SK-N-SH treated with all-trans-retinoic acid at 6 μM for 48 hours (cell line): ENCODE data around the gene LBHD2.

ENCODE experiments used
- ATAC-seq: fragments of 200-7000 bp; cut with Tn5 transposase; 3 replicates; pipeline ENCODE4 v1.9.1; 2020; ENCODE audit warnings: mild to moderate bottlenecking, moderate library complexity
- ARNTL ChIP-seq: fragments of 450-650 bp; formaldehyde crosslinking; IDR thresholded peaks from 2 replicates; pipeline ENCODE4 v1.5.0; 2020; ENCODE audit warnings: low read depth, mild to moderate bottlenecking, moderate library complexity, borderline replicate concordance
- CSDC2 ChIP-seq: fragments of 250-450 bp; sonication (Bioruptor Pico); IDR thresholded peaks from 2 replicates; pipeline ENCODE4 v1.5.0; 2020; ENCODE audit warnings: mild to moderate bottlenecking, moderate library complexity
- ESRRG ChIP-seq: fragments of 250-450 bp; sonication (Bioruptor Pico); IDR thresholded peaks from 2 replicates; pipeline ENCODE4 v1.6.1; 2021; ENCODE audit warnings: mild to moderate bottlenecking
- GLIS3 ChIP-seq: fragments of 250-450 bp; sonication (Bioruptor Pico); IDR thresholded peaks from 2 replicates; pipeline ENCODE4 v1.5.0; 2020; ENCODE audit warnings: mild to moderate bottlenecking, moderate library complexity
- ISL1 ChIP-seq: fragments of 250-450 bp; sonication (Bioruptor Pico); IDR thresholded peaks from 2 replicates; pipeline ENCODE4 v2.1.2; 2022; ENCODE audit warnings: mild to moderate bottlenecking, moderate library complexity
- PPARA ChIP-seq: fragments of 250-450 bp; sonication (Bioruptor Pico); IDR thresholded peaks from 2 replicates; pipeline ENCODE4 v1.5.0; 2020; ENCODE audit warnings: mild to moderate bottlenecking, borderline replicate concordance
- RARB ChIP-seq: fragments of 250-450 bp; sonication (Bioruptor Pico); IDR thresholded peaks from 2 replicates; pipeline ENCODE4 v1.8.0; 2021; ENCODE audit warnings: mild to moderate bottlenecking, moderate library complexity
- SNAI2 ChIP-seq: fragments of 250-450 bp; sonication (Bioruptor Pico); IDR thresholded peaks from 2 replicates; pipeline ENCODE4 v1.5.0; 2020; ENCODE audit warnings: mild to moderate bottlenecking, moderate library complexity
- TCF4 ChIP-seq: fragments of 250-450 bp; sonication (Bioruptor Pico); IDR thresholded peaks from 2 replicates; pipeline ENCODE4 v1.8.0; 2021; ENCODE audit warnings: mild to moderate bottlenecking, moderate library complexity, borderline replicate concordance
- TOX ChIP-seq: fragments of 250-450 bp; sonication (Bioruptor Pico); IDR thresholded peaks from 2 replicates; pipeline ENCODE4 v1.8.0; 2021; ENCODE audit warnings: mild to moderate bottlenecking, moderate library complexity, borderline replicate concordance
- ZC3H10 ChIP-seq: fragments of 250-450 bp; sonication (Bioruptor Pico); IDR thresholded peaks from 2 replicates; pipeline ENCODE4 v1.5.1; 2021; ENCODE audit warnings: mild to moderate bottlenecking, moderate library complexity
- ZFP3 ChIP-seq: fragments of 250-450 bp; sonication (Bioruptor Pico); IDR thresholded peaks from 2 replicates; pipeline ENCODE4 v1.5.0; 2020; ENCODE audit warnings: mild to moderate bottlenecking, moderate library complexity
- ZFP30 ChIP-seq: fragments of 450-650 bp; formaldehyde crosslinking; IDR thresholded peaks from 2 replicates; pipeline ENCODE4 v1.5.0; 2022; ENCODE audit warnings: mild to moderate bottlenecking, moderate library complexity
- ZNF565 ChIP-seq: fragments of 450-650 bp; formaldehyde crosslinking; conservative IDR thresholded peaks from 2 replicates; pipeline ENCODE4 v1.5.0; 2020; ENCODE audit warnings: low read depth, mild to moderate bottlenecking, moderate library complexity
- ZNF8 ChIP-seq: fragments of 450-650 bp; formaldehyde crosslinking; IDR thresholded peaks from 2 replicates; pipeline ENCODE4 v1.5.0; 2020; ENCODE audit warnings: mild to moderate bottlenecking, moderate library complexity
- TF ChIP-seq, protein P1 (sequence below): fragments of 250-450 bp; sonication (Bioruptor Pico); IDR thresholded peaks from 2 replicates; pipeline ENCODE4 v1.5.0; 2020; ENCODE audit warnings: mild to moderate bottlenecking, moderate library complexity
- TF ChIP-seq, protein P2 (sequence below): fragments of 250-450 bp; sonication (Bioruptor Pico); IDR thresholded peaks from 2 replicates; pipeline ENCODE4 v1.8.0; 2020; ENCODE audit warnings: mild to moderate bottlenecking, moderate library complexity, borderline replicate concordance
- TF ChIP-seq, protein P3 (sequence below): fragments of 250-450 bp; sonication (Bioruptor Pico); IDR thresholded peaks from 2 replicates; pipeline ENCODE4 v1.5.1; 2020; ENCODE audit warnings: low read depth, mild to moderate bottlenecking, moderate library complexity
- TF ChIP-seq, protein P4 (sequence below): fragments of 250-450 bp; sonication (Bioruptor Pico); IDR thresholded peaks from 2 replicates; pipeline ENCODE4 v1.5.1; 2021; ENCODE audit warnings: mild to moderate bottlenecking, moderate library complexity
- TF ChIP-seq, protein P5 (sequence below): fragments of 250-450 bp; sonication (Bioruptor Pico); IDR thresholded peaks from 2 replicates; pipeline ENCODE4 v1.8.0; 2021; ENCODE audit warnings: low read depth, mild to moderate bottlenecking, moderate library complexity, borderline replicate concordance

Gene LBHD2

DNA sequence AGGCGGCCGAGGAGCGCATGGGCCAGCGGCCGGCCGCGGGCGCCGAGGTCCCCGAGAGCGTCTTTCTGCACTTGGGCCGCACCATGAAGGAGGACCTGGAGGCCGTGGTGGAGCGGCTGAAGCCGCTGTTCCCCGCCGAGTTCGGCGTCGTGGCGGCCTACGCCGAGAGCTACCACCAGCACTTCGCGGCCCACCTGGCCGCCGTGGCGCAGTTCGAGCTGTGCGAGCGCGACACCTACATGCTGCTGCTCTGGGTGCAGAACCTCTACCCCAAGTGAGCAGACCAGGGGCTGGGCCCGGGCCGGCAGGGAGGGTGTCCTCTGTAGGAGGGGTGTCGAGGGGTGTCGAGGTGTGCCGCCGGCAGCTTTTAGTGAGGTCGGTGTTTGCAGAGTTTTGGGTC, 43.3 kb downstream of the LBHD2 start:
- ATAC-seq, result no peak
- no peak for TF ChIP-seq CSDC2
- no peak for TF ChIP-seq ESRRG (CRISPR knock-in tag)
- TF ChIP-seq, protein P1, sequence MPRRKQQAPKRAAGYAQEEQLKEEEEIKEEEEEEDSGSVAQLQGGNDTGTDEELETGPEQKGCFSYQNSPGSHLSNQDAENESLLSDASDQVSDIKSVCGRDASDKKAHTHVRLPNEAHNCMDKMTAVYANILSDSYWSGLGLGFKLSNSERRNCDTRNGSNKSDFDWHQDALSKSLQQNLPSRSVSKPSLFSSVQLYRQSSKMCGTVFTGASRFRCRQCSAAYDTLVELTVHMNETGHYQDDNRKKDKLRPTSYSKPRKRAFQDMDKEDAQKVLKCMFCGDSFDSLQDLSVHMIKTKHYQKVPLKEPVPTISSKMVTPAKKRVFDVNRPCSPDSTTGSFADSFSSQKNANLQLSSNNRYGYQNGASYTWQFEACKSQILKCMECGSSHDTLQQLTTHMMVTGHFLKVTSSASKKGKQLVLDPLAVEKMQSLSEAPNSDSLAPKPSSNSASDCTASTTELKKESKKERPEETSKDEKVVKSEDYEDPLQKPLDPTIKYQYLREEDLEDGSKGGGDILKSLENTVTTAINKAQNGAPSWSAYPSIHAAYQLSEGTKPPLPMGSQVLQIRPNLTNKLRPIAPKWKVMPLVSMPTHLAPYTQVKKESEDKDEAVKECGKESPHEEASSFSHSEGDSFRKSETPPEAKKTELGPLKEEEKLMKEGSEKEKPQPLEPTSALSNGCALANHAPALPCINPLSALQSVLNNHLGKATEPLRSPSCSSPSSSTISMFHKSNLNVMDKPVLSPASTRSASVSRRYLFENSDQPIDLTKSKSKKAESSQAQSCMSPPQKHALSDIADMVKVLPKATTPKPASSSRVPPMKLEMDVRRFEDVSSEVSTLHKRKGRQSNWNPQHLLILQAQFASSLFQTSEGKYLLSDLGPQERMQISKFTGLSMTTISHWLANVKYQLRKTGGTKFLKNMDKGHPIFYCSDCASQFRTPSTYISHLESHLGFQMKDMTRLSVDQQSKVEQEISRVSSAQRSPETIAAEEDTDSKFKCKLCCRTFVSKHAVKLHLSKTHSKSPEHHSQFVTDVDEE (CRISPR knock-in tag), result no peak
- TF ChIP-seq, protein P2, sequence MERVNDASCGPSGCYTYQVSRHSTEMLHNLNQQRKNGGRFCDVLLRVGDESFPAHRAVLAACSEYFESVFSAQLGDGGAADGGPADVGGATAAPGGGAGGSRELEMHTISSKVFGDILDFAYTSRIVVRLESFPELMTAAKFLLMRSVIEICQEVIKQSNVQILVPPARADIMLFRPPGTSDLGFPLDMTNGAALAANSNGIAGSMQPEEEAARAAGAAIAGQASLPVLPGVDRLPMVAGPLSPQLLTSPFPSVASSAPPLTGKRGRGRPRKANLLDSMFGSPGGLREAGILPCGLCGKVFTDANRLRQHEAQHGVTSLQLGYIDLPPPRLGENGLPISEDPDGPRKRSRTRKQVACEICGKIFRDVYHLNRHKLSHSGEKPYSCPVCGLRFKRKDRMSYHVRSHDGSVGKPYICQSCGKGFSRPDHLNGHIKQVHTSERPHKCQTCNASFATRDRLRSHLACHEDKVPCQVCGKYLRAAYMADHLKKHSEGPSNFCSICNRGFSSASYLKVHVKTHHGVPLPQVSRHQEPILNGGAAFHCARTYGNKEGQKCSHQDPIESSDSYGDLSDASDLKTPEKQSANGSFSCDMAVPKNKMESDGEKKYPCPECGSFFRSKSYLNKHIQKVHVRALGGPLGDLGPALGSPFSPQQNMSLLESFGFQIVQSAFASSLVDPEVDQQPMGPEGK (CRISPR knock-in tag), result no peak
- TF ChIP-seq ISL1 (CRISPR knock-in tag), result no peak

DNA sequence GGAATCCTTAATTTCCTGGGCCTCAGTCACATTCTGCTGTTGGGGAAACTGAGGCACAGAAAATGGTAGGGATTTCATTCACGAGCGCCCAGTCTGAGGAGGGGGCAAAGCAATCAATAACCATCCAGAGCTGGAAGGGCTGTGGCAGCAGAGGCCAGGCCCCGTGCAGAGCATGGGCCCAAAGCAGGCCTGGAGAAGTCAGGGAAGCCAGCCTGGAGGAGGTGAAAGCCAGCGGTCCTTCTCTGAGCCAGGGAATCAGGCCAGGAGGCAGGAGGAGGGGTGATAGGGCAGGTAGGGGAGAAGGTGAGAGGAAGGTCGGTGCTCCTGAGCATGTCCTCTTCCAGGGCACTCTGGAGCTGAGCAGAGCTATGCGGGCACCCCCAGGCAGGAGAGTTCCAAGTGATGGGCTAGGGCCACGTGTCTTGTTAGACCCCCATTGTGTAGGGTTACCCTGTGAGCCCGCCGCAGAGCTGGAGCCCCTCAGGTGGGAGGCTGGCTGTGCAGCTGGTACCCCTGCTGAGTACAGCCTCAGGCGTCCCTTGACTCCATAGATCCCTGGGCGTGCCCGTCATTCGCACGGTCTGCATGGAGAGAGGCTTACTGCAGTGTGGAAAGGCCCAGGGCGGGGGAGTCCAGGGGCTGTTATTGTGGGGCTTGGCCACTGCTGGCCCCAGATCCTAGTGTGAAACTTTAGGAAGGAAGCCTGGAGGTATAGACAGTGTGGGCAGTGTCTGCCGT, 44.0 kb downstream of the LBHD2 start:
- TF ChIP-seq SNAI2 (CRISPR knock-in tag), result no peak
- no peak for TF ChIP-seq ESRRG (CRISPR knock-in tag)
- TF ChIP-seq ZC3H10, result no peak
- TF ChIP-seq ARNTL (CRISPR knock-in tag), result no peak
- TF ChIP-seq TOX (CRISPR knock-in tag), result no peak
- TF ChIP-seq RARB (CRISPR knock-in tag), result no peak
- TF ChIP-seq ZFP30 (CRISPR knock-in tag), result no peak
- no peak for TF ChIP-seq PPARA (CRISPR knock-in tag)
- ATAC-seq, result peak; percentile 1; the same call in 1 of the 3 replicates

DNA sequence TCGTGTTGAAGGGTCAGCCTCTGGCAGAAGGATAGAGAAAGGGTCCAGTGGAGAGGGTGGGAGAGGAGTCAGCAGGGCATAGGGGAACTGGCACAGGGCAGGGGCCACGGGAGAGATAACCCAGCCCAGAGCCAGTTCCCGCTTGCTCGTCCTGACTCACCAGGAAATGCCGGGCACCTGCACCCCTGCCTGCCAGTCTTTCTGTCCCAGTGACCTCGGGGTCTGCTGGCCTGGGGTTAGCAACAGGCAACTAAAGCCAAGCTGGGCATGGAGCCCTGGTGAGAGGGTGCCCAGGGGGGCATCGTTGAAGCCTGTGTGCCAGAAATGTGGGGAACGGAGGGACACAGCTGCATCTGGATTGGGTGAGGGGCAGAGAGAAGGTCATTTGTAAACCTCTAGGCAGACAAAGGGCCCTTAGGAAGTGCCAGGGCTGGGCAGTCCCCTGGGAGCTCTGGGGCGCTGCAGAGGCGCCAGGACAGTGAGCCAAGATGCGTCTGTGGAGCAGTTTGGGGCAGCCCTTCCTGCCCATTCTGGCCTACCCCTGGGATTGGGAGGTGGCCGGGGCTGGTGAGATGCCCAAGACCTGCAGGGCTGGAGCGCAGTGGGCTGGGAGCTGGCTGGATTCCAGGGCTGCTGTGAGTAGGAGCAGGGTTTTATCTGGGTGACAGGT, 44.8 kb downstream of the LBHD2 start:
- TF ChIP-seq, protein P3, sequence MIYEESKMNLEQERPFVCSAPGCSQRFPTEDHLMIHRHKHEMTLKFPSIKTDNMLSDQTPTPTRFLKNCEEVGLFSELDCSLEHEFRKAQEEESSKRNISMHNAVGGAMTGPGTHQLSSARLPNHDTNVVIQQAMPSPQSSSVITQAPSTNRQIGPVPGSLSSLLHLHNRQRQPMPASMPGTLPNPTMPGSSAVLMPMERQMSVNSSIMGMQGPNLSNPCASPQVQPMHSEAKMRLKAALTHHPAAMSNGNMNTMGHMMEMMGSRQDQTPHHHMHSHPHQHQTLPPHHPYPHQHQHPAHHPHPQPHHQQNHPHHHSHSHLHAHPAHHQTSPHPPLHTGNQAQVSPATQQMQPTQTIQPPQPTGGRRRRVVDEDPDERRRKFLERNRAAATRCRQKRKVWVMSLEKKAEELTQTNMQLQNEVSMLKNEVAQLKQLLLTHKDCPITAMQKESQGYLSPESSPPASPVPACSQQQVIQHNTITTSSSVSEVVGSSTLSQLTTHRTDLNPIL (CRISPR knock-in tag), result no peak
- TF ChIP-seq ESRRG (CRISPR knock-in tag) (no peak), RARB (CRISPR knock-in tag) (no peak), ZFP3 (CRISPR knock-in tag) (no peak), ZNF8 (no peak), ARNTL (CRISPR knock-in tag) (no peak), GLIS3 (CRISPR knock-in tag) (no peak), PPARA (CRISPR knock-in tag) (no peak), SNAI2 (CRISPR knock-in tag) (no peak), TCF4 (CRISPR knock-in tag) (no peak), ZC3H10 (no peak), ZNF565 (CRISPR knock-in tag) (no peak), ZFP30 (CRISPR knock-in tag) (no peak)
- TF ChIP-seq, protein P4, sequence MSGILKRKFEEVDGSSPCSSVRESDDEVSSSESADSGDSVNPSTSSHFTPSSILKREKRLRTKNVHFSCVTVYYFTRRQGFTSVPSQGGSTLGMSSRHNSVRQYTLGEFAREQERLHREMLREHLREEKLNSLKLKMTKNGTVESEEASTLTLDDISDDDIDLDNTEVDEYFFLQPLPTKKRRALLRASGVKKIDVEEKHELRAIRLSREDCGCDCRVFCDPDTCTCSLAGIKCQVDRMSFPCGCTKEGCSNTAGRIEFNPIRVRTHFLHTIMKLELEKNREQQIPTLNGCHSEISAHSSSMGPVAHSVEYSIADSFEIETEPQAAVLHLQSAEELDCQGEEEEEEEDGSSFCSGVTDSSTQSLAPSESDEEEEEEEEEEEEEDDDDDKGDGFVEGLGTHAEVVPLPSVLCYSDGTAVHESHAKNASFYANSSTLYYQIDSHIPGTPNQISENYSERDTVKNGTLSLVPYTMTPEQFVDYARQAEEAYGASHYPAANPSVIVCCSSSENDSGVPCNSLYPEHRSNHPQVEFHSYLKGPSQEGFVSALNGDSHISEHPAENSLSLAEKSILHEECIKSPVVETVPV (CRISPR knock-in tag), result no peak
- TF ChIP-seq, protein P2 (CRISPR knock-in tag), result no peak
- TF ChIP-seq, protein P5, sequence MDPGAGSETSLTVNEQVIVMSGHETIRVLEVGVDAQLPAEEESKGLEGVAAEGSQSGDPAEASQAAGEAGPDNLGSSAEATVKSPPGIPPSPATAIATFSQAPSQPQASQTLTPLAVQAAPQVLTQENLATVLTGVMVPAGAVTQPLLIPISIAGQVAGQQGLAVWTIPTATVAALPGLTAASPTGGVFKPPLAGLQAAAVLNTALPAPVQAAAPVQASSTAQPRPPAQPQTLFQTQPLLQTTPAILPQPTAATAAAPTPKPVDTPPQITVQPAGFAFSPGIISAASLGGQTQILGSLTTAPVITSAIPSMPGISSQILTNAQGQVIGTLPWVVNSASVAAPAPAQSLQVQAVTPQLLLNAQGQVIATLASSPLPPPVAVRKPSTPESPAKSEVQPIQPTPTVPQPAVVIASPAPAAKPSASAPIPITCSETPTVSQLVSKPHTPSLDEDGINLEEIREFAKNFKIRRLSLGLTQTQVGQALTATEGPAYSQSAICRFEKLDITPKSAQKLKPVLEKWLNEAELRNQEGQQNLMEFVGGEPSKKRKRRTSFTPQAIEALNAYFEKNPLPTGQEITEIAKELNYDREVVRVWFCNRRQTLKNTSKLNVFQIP (CRISPR knock-in tag), result no peak
- TF ChIP-seq, protein P1 (CRISPR knock-in tag), result no peak
- ATAC-seq, result peak; percentile 11
